NB4 (cell line): ENCODE data around the gene CBLN1.

ENCODE experiments used
- DNase-seq: peaks from one replicate; pipeline ENCODE4 v3.0.0; 2010; ENCODE audit warnings: low read depth
- H3K4me3 ChIP-seq: one replicate; pipeline ENCODE4 v1.5.1; 2011; ENCODE audit warnings: mild to moderate bottlenecking, low read depth, low read length, moderate library complexity
- CTCF ChIP-seq: IDR thresholded peaks from one replicate; pipeline ENCODE4 v1.5.1; 2012; ENCODE audit warnings: low read depth, low read length
- MAX ChIP-seq: IDR thresholded peaks from 2 replicates; pipeline ENCODE4 v1.6.1; 2011; ENCODE audit warnings: low read depth, low read length
- MYC ChIP-seq: IDR thresholded peaks from 2 replicates; pipeline ENCODE4 v1.6.1; 2011; ENCODE audit warnings: low read depth, low read length
- POLR2A ChIP-seq: IDR thresholded peaks from 2 replicates; pipeline ENCODE4 v1.6.1; 2011; ENCODE audit warnings: mild to moderate bottlenecking; ENCODE audit not compliant: insufficient read length; ENCODE audit errors: extremely low read depth

Gene CBLN1

GRCh38 chr16:49312389-49312985, 30.8 kb upstream of the CBLN1 start:
- DNase-seq = no peak
- TF ChIP-seq MAX (no peak), POLR2A (no peak), MYC (no peak), CTCF (no peak)
- H3K4me3 ChIP-seq = no peak overlapping the region

- no peak for TF ChIP-seq MYC
- TF ChIP-seq CTCF = no peak
- no peak for TF ChIP-seq POLR2A
- TF ChIP-seq MAX = no peak
- H3K4me3 ChIP-seq = no peak overlapping the region
- no peak for DNase-seq
These were observed 30.2 kb upstream of the CBLN1 start for GRCh38 chr16:49311823-49312222.

- no peak for DNase-seq
- TF ChIP-seq POLR2A (no peak), MYC (no peak), CTCF (no peak), MAX (no peak)
- H3K4me3 ChIP-seq = no peak overlapping the region
These were observed 25.5 kb upstream of the CBLN1 start for GRCh38 chr16:49307176-49307575.

- no peak for DNase-seq
- TF ChIP-seq MYC (no peak), CTCF (no peak), MAX (no peak), POLR2A (no peak)
- no peak overlapping the region for H3K4me3 ChIP-seq
These were observed 23.8 kb upstream of the CBLN1 start for GRCh38 chr16:49305406-49305805.

GRCh38 chr16:49292413-49292812, 10.8 kb upstream of the CBLN1 start:
- TF ChIP-seq CTCF (no peak), MYC (no peak), POLR2A (no peak), MAX (no peak)
- no peak overlapping the region for H3K4me3 ChIP-seq
- no peak for DNase-seq

- DNase-seq = no peak
- TF ChIP-seq MYC (no peak), POLR2A (no peak), CTCF (no peak), MAX (no peak)
- no peak overlapping the region for H3K4me3 ChIP-seq
These were observed 5.9 kb upstream of the CBLN1 start for GRCh38 chr16:49287572-49287971.
